Calu3 (cell line): ENCODE results near the gene B4GALT1. TPM values are rescaled to one million over a fixed set of nuclear protein-coding genes. Genes with fewer than 3 reads are reported as not detected.

Source experiments
- BruUV-seq: library from RNA; stranded (reverse); fragments of 400-500 nt; replicated peaks from 2 replicates; lab custom pipeline; 2021; lab: Mats Ljungman, UMichigan
- CTCF ChIA-PET: fragments of 300-600 bp; sonication (Branson Sonifier 250); formaldehyde crosslinking; loops from one replicate; lab custom pipeline; 2022; ENCODE audit warnings: antibody characterized with exemption; lab: Charles Lee
- DNase-seq: peaks from one replicate; pipeline ENCODE4 v3.0.0; 2022
- H3K27ac Mint-ChIP-seq: one replicate; pipeline ENCODE4 v1.8.0; 2022; ENCODE audit warnings: mixed read lengths; ENCODE audit not compliant: unreplicated experiment
- H3K27me3 Mint-ChIP-seq: one replicate; pipeline ENCODE4 v1.8.0; 2022; ENCODE audit warnings: mixed read lengths; ENCODE audit not compliant: unreplicated experiment
- H3K36me3 Mint-ChIP-seq: one replicate; pipeline ENCODE4 v1.8.0; 2022; ENCODE audit warnings: mild to moderate bottlenecking, moderate library complexity, mixed read lengths; ENCODE audit not compliant: insufficient read depth, unreplicated experiment
- H3K4me1 Mint-ChIP-seq: one replicate; pipeline ENCODE4 v1.8.0; 2022; ENCODE audit warnings: mild to moderate bottlenecking, low read depth, mixed read lengths; ENCODE audit not compliant: unreplicated experiment
- H3K4me3 Mint-ChIP-seq: one replicate; pipeline ENCODE4 v1.8.0; 2022; ENCODE audit warnings: mild to moderate bottlenecking, low read depth, moderate library complexity, mixed read lengths; ENCODE audit not compliant: unreplicated experiment
- H3K9me3 Mint-ChIP-seq: one replicate; pipeline ENCODE4 v1.8.0; 2022; ENCODE audit warnings: low read depth, mixed read lengths; ENCODE audit not compliant: unreplicated experiment
- CTCF ChIP-seq: fragments of 200-600 bp; IDR thresholded peaks from one replicate; pipeline ENCODE4 v1.8.0; 2022; ENCODE audit warnings: antibody characterized with exemption; ENCODE audit not compliant: unreplicated experiment
- intact Hi-C: fragments of 100-400 bp; cut with micrococcal nuclease; formaldehyde crosslinking; loops from one replicate; pipeline ENCODE4 v1.10.0; 2022; ENCODE audit not compliant: unreplicated experiment
- total RNA-seq: library from RNA; stranded (reverse); gene quantifications from 2 replicates; pipeline ENCODE4 v1.2.3, GENCODE V29; 2022

Gene B4GALT1
- total RNA-seq, 1 experiment from 2014 or later, result 71.1 TPM

GRCh38 chr9:33197279-33198152 is 30.4 kb upstream of the B4GALT1 start:
- H3K27me3 Mint-ChIP-seq, result peaks cover 21% of the 10 kb centered on the region
- no peak overlapping the region for H3K27ac Mint-ChIP-seq
- DNase-seq, result no peak
- intact Hi-C loops, result no loop called here
- no peaks in the 10 kb centered on the region for H3K4me1 Mint-ChIP-seq
- no TSS peak for BruUV-seq
- H3K4me3 Mint-ChIP-seq, result no peak overlapping the region
- no peaks in the 10 kb centered on the region for H3K9me3 Mint-ChIP-seq
- TF ChIP-seq CTCF, result no peak
- no peaks in the 10 kb centered on the region for H3K36me3 Mint-ChIP-seq
- CTCF ChIA-PET, result no interaction called here

DNA sequence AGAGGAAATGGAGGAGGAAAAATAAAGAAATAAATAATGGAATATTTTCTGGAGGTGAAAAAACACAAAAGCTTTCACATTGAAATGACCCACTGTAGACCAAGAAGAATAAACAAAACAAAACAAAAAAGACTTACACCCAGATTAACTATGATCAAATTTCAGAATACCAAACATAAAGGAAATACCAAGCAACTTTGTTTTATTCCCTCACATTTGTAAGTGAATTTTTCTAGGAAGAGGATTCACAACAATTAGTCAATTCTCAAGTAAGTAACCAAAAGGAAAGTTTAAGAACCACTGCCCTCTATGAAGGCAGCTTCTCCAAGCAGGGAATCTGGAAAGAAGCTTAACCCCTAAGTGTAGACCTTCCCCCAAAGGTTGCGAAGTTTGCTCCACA is 29.6 kb upstream of the B4GALT1 start:
- peaks cover 14% of the 10 kb centered on the region for H3K27me3 Mint-ChIP-seq
- BruUV-seq, result no TSS peak
- intact Hi-C loops, result no loop called here
- TF ChIP-seq CTCF, result no peak
- H3K36me3 Mint-ChIP-seq, result no peaks in the 10 kb centered on the region
- no peak overlapping the region for H3K27ac Mint-ChIP-seq
- no peaks in the 10 kb centered on the region for H3K9me3 Mint-ChIP-seq
- no peak for DNase-seq
- CTCF ChIA-PET, result no interaction called here
- no peaks in the 10 kb centered on the region for H3K4me1 Mint-ChIP-seq
- H3K4me3 Mint-ChIP-seq, result no peak overlapping the region

GRCh38 chr9:33193818-33194217 is 26.7 kb upstream of the B4GALT1 start:
- no peak for DNase-seq
- no peaks in the 10 kb centered on the region for H3K4me1 Mint-ChIP-seq
- CTCF ChIA-PET, result no interaction called here
- H3K9me3 Mint-ChIP-seq, result no peaks in the 10 kb centered on the region
- no peaks in the 10 kb centered on the region for H3K27me3 Mint-ChIP-seq
- intact Hi-C loops, result no loop called here
- no peak overlapping the region for H3K4me3 Mint-ChIP-seq
- H3K36me3 Mint-ChIP-seq, result no peaks in the 10 kb centered on the region
- no TSS peak for BruUV-seq
- no peak overlapping the region for H3K27ac Mint-ChIP-seq
- TF ChIP-seq CTCF, result no peak

- BruUV-seq, result no TSS peak
- Mint-ChIP-seq H3K9me3 (no peaks in the 10 kb centered on the region), H3K27me3 (no peaks in the 10 kb centered on the region), H3K4me1 (no peaks in the 10 kb centered on the region), H3K4me3 (no peak overlapping the region), H3K36me3 (no peaks in the 10 kb centered on the region), H3K27ac (no peak overlapping the region)
- intact Hi-C loops, result no loop called here
- DNase-seq, result no peak
- TF ChIP-seq CTCF, result no peak
- CTCF ChIA-PET, result interaction anchor here (0.6 kb wide), 3 partner anchors 15 to 50 kb away, joined by 3 read pairs; no protein-coding TSS in a partner anchor
Measured at GRCh38 chr9:33192493-33193255, 25.5 kb upstream of the B4GALT1 start.
